ENCODE data around the gene KIT.

- TF ChIP-seq CTCF (conservative IDR thresholded peaks at IDR 0.05; ENCODE audit: low read length) (no peak), EZH2phosphoT487 (IDR thresholded peaks at IDR 0.05; ENCODE audit: borderline replicate concordance) (no peak)
Observed at GRCh38 chr4:54678826-54679225, 21.1 kb downstream of the KIT start.

All from Loucy (cell line).